ENCODE measurements around the gene NDST1. TPM values are rescaled to one million over a fixed set of nuclear protein-coding genes. Genes with fewer than 3 reads are reported as not detected.
A peak's percentile ranks its signal among the peaks of the same experiment; 100 is the strongest.

Gene NDST1
- total RNA-seq, 1 experiment from 2014 or later: 69.9 TPM

DNA sequence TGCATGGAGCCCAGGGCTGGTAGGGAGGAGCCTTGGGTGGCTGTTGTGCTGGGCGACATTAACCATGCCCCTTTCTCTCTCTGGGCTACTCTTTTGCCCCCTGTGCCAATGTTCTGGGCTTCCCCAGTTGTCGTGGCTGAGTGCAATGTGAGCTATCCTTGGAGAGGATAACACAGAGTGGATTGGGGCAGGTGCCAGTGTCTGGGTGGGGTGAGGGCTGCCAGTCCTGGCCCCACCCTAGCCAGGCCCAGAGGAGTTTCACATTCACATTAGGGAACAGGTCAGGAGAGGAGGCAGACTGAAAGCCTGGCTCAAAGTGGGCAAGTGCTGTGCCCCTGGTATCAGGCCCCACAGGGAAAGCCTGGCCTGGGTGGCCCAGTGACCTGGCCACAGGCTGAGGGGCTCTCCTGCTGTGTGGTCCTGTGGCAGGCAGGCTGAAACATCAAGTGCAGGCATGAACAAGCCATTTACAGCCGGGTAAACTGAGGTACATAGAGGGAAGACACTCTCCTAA lies 7.5 kb upstream of the NDST1 start:
- Mint-ChIP-seq H3K9me3 (no peaks in the 10 kb centered on the region), H3K27me3 (ENCODE audit: low read depth) (no peaks in the 10 kb centered on the region), H3K4me1 (peaks cover 63% of the 10 kb centered on the region), H3K4me3 (no peak overlapping the region), H3K36me3 (no peaks in the 10 kb centered on the region; the same call in 1 of the 2 replicates), H3K27ac (peak overlapping the region; percentile 73; the same call in 1 of the 2 replicates)
- TF ChIP-seq RELA (CRISPR knock-in tag; IDR thresholded peaks at IDR 0.05; ENCODE audit: borderline replicate concordance) (no peak), NR3C1 (CRISPR knock-in tag; conservative IDR thresholded peaks at IDR 0.05; ENCODE audit: low read depth) (no peak), TCF7 (CRISPR knock-in tag; IDR thresholded peaks at IDR 0.05; ENCODE audit: low read depth) (no peak), ATF3 (CRISPR knock-in tag; conservative IDR thresholded peaks at IDR 0.05) (no peak), TEAD4 (CRISPR knock-in tag; IDR thresholded peaks at IDR 0.05) (no peak), NFYB (CRISPR knock-in tag; conservative IDR thresholded peaks at IDR 0.05; ENCODE audit: low read depth) (no peak), IRF2 (CRISPR knock-in tag; IDR thresholded peaks at IDR 0.05; ENCODE audit: borderline replicate concordance, low read depth) (no peak), TP53 (CRISPR knock-in tag; IDR thresholded peaks at IDR 0.05) (no peak), ELF4 (CRISPR knock-in tag; IDR thresholded peaks at IDR 0.05; ENCODE audit: low read depth) (no peak)
- TF ChIP-seq, protein P1, sequence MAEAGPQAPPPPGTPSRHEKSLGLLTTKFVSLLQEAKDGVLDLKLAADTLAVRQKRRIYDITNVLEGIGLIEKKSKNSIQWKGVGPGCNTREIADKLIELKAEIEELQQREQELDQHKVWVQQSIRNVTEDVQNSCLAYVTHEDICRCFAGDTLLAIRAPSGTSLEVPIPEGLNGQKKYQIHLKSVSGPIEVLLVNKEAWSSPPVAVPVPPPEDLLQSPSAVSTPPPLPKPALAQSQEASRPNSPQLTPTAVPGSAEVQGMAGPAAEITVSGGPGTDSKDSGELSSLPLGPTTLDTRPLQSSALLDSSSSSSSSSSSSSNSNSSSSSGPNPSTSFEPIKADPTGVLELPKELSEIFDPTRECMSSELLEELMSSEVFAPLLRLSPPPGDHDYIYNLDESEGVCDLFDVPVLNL (CRISPR knock-in tag; IDR thresholded peaks at IDR 0.05; ENCODE audit: borderline replicate concordance, low read depth): no peak
- TF ChIP-seq, protein P2, sequence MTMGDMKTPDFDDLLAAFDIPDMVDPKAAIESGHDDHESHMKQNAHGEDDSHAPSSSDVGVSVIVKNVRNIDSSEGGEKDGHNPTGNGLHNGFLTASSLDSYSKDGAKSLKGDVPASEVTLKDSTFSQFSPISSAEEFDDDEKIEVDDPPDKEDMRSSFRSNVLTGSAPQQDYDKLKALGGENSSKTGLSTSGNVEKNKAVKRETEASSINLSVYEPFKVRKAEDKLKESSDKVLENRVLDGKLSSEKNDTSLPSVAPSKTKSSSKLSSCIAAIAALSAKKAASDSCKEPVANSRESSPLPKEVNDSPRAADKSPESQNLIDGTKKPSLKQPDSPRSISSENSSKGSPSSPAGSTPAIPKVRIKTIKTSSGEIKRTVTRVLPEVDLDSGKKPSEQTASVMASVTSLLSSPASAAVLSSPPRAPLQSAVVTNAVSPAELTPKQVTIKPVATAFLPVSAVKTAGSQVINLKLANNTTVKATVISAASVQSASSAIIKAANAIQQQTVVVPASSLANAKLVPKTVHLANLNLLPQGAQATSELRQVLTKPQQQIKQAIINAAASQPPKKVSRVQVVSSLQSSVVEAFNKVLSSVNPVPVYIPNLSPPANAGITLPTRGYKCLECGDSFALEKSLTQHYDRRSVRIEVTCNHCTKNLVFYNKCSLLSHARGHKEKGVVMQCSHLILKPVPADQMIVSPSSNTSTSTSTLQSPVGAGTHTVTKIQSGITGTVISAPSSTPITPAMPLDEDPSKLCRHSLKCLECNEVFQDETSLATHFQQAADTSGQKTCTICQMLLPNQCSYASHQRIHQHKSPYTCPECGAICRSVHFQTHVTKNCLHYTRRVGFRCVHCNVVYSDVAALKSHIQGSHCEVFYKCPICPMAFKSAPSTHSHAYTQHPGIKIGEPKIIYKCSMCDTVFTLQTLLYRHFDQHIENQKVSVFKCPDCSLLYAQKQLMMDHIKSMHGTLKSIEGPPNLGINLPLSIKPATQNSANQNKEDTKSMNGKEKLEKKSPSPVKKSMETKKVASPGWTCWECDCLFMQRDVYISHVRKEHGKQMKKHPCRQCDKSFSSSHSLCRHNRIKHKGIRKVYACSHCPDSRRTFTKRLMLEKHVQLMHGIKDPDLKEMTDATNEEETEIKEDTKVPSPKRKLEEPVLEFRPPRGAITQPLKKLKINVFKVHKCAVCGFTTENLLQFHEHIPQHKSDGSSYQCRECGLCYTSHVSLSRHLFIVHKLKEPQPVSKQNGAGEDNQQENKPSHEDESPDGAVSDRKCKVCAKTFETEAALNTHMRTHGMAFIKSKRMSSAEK (CRISPR knock-in tag; IDR thresholded peaks at IDR 0.05; ENCODE audit: borderline replicate concordance): no peak
- POLR2A ChIA-PET: interaction anchor here (2.0 kb wide), 1 partner anchor 11 kb away, joined by 5 read pairs; no protein-coding TSS in a partner anchor
- DNase-seq (ENCODE audit: low spot score) (no peak), ATAC-seq (no peak)
- CTCF ChIA-PET: interaction anchor here (2.3 to 3.2 kb wide), 2 partner anchors 10 to 44 kb away, joined by 8 to 14 read pairs; no protein-coding TSS in a partner anchor

DNA sequence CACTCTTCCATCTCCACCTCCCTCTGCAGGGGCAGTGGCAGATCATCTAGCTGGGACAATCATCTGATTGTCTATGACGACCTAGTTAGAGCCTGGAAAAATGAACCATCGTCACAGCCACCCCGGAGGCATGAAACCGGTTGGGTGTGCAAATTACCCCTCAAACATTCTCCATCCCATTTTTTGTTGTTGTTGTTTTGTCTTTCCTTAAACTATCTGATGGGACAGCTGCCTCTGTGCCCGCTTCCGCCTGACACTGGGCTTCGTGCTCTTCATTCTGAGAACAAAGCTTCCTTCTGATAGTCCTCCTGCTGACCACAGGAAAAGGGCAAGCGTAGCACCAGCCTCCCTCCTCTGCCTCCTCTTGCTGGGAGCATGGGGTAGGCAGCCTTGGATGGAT lies 7.0 kb upstream of the NDST1 start:
- ChIA-PET CTCF (interaction anchor here (2.3 kb wide), 1 partner anchor 10 kb away, joined by 8 read pairs; no protein-coding TSS in a partner anchor), POLR2A (no interaction called here)
- H3K4me1 Mint-ChIP-seq: peaks cover 63% of the 10 kb centered on the region
- no peaks in the 10 kb centered on the region for H3K27me3 Mint-ChIP-seq (ENCODE audit: low read depth)
- peak overlapping the region; percentile 19 for H3K27ac Mint-ChIP-seq
- no peaks in the 10 kb centered on the region for H3K9me3 Mint-ChIP-seq
- no peak for DNase-seq (ENCODE audit: low spot score)
- no peaks in the 10 kb centered on the region; the same call in 1 of the 2 replicates for H3K36me3 Mint-ChIP-seq
- no peak overlapping the region for H3K4me3 Mint-ChIP-seq
- no peak for ATAC-seq
- TF ChIP-seq NR3C1 (CRISPR knock-in tag; conservative IDR thresholded peaks at IDR 0.05; ENCODE audit: low read depth) (no peak), FOXP1 (CRISPR knock-in tag; IDR thresholded peaks at IDR 0.05; ENCODE audit: borderline replicate concordance) (no peak), ZNF232 (CRISPR knock-in tag; IDR thresholded peaks at IDR 0.05) (no peak), MXD4 (CRISPR knock-in tag; IDR thresholded peaks at IDR 0.05; ENCODE audit: borderline replicate concordance) (no peak), ESRRA (CRISPR knock-in tag; IDR thresholded peaks at IDR 0.05; ENCODE audit: borderline replicate concordance) (no peak), GABPB1 (CRISPR knock-in tag; IDR thresholded peaks at IDR 0.05) (no peak), ZNF263 (CRISPR knock-in tag; IDR thresholded peaks at IDR 0.05; ENCODE audit: low read depth) (no peak), NR1H2 (CRISPR knock-in tag; IDR thresholded peaks at IDR 0.05) (no peak), JUN (CRISPR knock-in tag; IDR thresholded peaks at IDR 0.05) (no peak)
- TF ChIP-seq, protein P3, sequence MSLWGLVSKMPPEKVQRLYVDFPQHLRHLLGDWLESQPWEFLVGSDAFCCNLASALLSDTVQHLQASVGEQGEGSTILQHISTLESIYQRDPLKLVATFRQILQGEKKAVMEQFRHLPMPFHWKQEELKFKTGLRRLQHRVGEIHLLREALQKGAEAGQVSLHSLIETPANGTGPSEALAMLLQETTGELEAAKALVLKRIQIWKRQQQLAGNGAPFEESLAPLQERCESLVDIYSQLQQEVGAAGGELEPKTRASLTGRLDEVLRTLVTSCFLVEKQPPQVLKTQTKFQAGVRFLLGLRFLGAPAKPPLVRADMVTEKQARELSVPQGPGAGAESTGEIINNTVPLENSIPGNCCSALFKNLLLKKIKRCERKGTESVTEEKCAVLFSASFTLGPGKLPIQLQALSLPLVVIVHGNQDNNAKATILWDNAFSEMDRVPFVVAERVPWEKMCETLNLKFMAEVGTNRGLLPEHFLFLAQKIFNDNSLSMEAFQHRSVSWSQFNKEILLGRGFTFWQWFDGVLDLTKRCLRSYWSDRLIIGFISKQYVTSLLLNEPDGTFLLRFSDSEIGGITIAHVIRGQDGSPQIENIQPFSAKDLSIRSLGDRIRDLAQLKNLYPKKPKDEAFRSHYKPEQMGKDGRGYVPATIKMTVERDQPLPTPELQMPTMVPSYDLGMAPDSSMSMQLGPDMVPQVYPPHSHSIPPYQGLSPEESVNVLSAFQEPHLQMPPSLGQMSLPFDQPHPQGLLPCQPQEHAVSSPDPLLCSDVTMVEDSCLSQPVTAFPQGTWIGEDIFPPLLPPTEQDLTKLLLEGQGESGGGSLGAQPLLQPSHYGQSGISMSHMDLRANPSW (CRISPR knock-in tag; conservative IDR thresholded peaks at IDR 0.05; ENCODE audit: low read depth): no peak
- TF ChIP-seq, protein P4, sequence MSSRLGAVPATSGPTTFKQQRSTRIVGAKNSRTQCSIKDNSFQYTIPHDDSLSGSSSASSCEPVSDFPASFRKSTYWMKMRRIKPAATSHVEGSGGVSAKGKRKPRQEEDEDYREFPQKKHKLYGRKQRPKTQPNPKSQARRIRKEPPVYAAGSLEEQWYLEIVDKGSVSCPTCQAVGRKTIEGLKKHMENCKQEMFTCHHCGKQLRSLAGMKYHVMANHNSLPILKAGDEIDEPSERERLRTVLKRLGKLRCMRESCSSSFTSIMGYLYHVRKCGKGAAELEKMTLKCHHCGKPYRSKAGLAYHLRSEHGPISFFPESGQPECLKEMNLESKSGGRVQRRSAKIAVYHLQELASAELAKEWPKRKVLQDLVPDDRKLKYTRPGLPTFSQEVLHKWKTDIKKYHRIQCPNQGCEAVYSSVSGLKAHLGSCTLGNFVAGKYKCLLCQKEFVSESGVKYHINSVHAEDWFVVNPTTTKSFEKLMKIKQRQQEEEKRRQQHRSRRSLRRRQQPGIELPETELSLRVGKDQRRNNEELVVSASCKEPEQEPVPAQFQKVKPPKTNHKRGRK (CRISPR knock-in tag; IDR thresholded peaks at IDR 0.05; ENCODE audit: borderline replicate concordance): no peak
- TF ChIP-seq, protein P5, sequence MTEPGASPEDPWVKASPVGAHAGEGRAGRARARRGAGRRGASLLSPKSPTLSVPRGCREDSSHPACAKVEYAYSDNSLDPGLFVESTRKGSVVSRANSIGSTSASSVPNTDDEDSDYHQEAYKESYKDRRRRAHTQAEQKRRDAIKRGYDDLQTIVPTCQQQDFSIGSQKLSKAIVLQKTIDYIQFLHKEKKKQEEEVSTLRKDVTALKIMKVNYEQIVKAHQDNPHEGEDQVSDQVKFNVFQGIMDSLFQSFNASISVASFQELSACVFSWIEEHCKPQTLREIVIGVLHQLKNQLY (CRISPR knock-in tag; IDR thresholded peaks at IDR 0.05): no peak
